ENCODE data around the gene DCLRE1B.

- no peak for TF ChIP-seq CTCF (IDR thresholded peaks at IDR 0.05; ENCODE audit: poor library complexity)
- TF ChIP-seq EZH2 (IDR thresholded peaks at IDR 0.05; ENCODE audit: borderline replicate concordance), result no peak
Observed at GRCh38 chr1:113935970-113936369, 30.8 kb downstream of the DCLRE1B start.

Measured in hepatocyte (in vitro differentiated cells).